HepG2 (cell line): Measurements from ENCODE around the gene DNM1. TPM values are rescaled to one million over a fixed set of nuclear protein-coding genes. Genes with fewer than 3 reads are reported as not detected.

Source experiments
- DNMT3B ChIP-seq: conservative IDR thresholded peaks from 2 replicates; pipeline ENCODE4 v1.6.1; 2016; ENCODE audit warnings: missing biosample characterization, control low read depth
- ELF1 ChIP-seq: sonication (generic); formaldehyde crosslinking; IDR thresholded peaks from 2 replicates; pipeline ENCODE4 v1.4.0; 2020; ENCODE audit warnings: missing genetic modification reagents
- ELF4 ChIP-seq: sonication (generic); formaldehyde crosslinking; IDR thresholded peaks from 2 replicates; pipeline ENCODE4 v1.5.0; 2020; ENCODE audit warnings: missing genetic modification reagents, mild to moderate bottlenecking, moderate library complexity, borderline replicate concordance
- KDM3A ChIP-seq: IDR thresholded peaks from 2 replicates; pipeline ENCODE4 v1.6.1; 2018; ENCODE audit warnings: low read depth, missing compliant biosample characterization
- NFATC3 ChIP-seq: sonication (generic); formaldehyde crosslinking; IDR thresholded peaks from 2 replicates; pipeline ENCODE4 v1.5.1; 2020; ENCODE audit warnings: mild to moderate bottlenecking, missing genetic modification reagents
- REPIN1 ChIP-seq: sonication (generic); formaldehyde crosslinking; IDR thresholded peaks from 2 replicates; pipeline ENCODE4 v1.8.0; 2022; ENCODE audit warnings: missing genetic modification reagents, low read depth, mild to moderate bottlenecking, borderline replicate concordance
- SP2 ChIP-seq: sonication (generic); formaldehyde crosslinking; IDR thresholded peaks from 2 replicates; pipeline ENCODE4 v1.5.1; 2020; ENCODE audit warnings: mild to moderate bottlenecking, missing genetic modification reagents
- TGIF2 ChIP-seq: IDR thresholded peaks from 2 replicates; pipeline ENCODE4 v1.6.1; 2016; ENCODE audit warnings: control low read depth, missing compliant biosample characterization
- ZFP1 ChIP-seq: IDR thresholded peaks from 2 replicates; pipeline ENCODE4 v1.6.1; 2016
- ZFP41 ChIP-seq: sonication (generic); formaldehyde crosslinking; IDR thresholded peaks from 2 replicates; pipeline ENCODE4 v1.4.0; 2020; ENCODE audit warnings: mild to moderate bottlenecking, missing genetic modification reagents, borderline replicate concordance
- ZNF75D ChIP-seq: sonication (generic); formaldehyde crosslinking; IDR thresholded peaks from 2 replicates; pipeline ENCODE4 v1.8.1; 2023; ENCODE audit warnings: missing genetic modification reagents, mild to moderate bottlenecking, borderline replicate concordance
- polyA plus RNA-seq, 8 experiments: library from polyadenylated mRNA; depleted of rRNA in 3 of 8; stranded (reverse) in 7 of 8; unstranded in 1 of 8; fragments of >200 nt; fragmentation: Illumina TruSeq in 4 of 8; extraction: Trizol in 4 of 8; gene quantifications; 2 replicates each; pipeline versions ENCODE4 v1.2.1 to v1.2.3, GENCODE V29; 2011 to 2016; ENCODE audit warnings: low read depth in 4 of 8, missing spikeins in 1 of 8, mixed read lengths in 1 of 8; ENCODE audit not compliant: insufficient read depth in 1 of 8
- total RNA-seq, 5 experiments: library from RNA; depleted of rRNA; stranded (reverse); fragments of >200 nt; fragmentation: Illumina TruSeq; extraction: Trizol; gene quantifications; 2 replicates each; pipeline ENCODE4 v1.2.3, GENCODE V29; 2016; ENCODE audit warnings: low read depth in 1 of 5
- TF ChIP-seq, protein P1 (sequence below): sonication (generic); formaldehyde crosslinking; IDR thresholded peaks from 2 replicates; pipeline ENCODE4 v1.4.0; 2020; ENCODE audit warnings: missing genetic modification reagents, mild to moderate bottlenecking, borderline replicate concordance
- TF ChIP-seq, protein P2 (sequence below), 2 experiments: fragments of 450-650 bp in 1 of 2; sonication (generic) in 1 of 2; formaldehyde crosslinking; IDR thresholded peaks; 2 replicates each; pipeline versions ENCODE4 v1.5.0 to v1.8.0; 2020 to 2022; ENCODE audit warnings: mild to moderate bottlenecking in 1 of 2, missing genetic modification reagents in 1 of 2
- TF ChIP-seq, protein P3 (sequence below): sonication (generic); IDR thresholded peaks from 2 replicates; pipeline ENCODE4 v1.6.1; 2016; ENCODE audit warnings: low read depth, borderline replicate concordance
- TF ChIP-seq, protein P4 (sequence below): sonication (generic); formaldehyde crosslinking; IDR thresholded peaks from 2 replicates; pipeline ENCODE4 v1.5.0; 2020; ENCODE audit warnings: mild to moderate bottlenecking, missing genetic modification reagents

DNM1 gene
- total and polyA plus RNA-seq, 2 of the 13 experiments (the other 11 are each of a cell fraction or from before 2014, with no cell fraction given): 0.13 to 0.58 TPM

DNA sequence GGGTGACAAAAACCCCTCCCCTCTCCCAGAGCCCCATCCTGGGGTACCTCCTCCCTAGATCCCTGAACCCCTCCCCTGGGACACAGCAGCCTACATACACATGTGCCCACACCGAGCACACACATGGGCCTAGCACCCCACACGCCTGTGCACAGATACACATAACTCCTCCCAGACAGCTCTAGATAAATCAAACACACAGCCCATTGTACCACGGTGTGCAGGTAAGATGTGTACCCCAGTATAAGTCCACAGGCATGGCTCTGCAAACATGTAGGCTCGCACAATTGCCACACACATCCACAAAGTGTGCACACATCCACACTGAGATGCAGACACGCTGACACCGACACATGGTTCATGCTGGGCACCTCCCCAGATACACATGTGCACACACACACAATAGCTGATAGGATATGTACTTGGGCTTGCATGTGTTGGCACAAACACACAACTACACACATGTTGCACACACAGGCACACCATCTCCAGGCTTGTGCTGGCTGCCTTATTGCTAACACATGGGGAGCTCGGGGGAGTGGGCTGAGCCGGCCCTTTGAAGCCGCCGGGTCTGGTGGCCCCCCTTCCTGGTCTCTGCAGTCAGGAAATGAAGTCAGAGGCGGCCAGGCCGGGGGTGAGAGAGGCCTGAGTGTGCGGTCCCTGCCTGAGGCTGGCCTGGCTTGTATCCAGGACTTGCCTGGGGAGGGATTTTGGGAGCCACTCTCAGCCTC is 42.4 kb downstream of the DNM1 start (continued):
- TF ChIP-seq, protein P1, sequence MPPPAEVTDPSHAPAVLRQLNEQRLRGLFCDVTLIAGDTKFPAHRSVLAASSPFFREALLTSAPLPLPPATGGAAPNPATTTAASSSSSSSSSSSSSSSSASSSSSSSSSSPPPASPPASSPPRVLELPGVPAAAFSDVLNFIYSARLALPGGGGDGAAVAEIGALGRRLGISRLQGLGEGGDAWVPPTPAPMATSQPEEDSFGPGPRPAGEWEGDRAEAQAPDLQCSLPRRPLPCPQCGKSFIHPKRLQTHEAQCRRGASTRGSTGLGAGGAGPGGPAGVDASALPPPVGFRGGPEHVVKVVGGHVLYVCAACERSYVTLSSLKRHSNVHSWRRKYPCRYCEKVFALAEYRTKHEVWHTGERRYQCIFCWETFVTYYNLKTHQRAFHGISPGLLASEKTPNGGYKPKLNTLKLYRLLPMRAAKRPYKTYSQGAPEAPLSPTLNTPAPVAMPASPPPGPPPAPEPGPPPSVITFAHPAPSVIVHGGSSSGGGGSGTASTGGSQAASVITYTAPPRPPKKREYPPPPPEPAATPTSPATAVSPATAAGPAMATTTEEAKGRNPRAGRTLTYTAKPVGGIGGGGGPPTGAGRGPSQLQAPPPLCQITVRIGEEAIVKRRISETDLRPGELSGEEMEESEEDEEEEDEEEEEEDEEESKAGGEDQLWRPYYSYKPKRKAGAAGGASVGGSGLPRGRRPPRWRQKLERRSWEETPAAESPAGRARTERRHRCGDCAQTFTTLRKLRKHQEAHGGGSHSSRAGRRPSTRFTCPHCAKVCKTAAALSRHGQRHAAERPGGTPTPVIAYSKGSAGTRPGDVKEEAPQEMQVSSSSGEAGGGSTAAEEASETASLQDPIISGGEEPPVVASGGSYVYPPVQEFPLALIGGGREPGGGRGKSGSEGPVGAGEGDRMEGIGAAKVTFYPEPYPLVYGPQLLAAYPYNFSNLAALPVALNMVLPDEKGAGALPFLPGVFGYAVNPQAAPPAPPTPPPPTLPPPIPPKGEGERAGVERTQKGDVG (CRISPR knock-in tag): peak; percentile 55; the same call in 1 of the 2 replicates
- TF ChIP-seq, protein P2, sequence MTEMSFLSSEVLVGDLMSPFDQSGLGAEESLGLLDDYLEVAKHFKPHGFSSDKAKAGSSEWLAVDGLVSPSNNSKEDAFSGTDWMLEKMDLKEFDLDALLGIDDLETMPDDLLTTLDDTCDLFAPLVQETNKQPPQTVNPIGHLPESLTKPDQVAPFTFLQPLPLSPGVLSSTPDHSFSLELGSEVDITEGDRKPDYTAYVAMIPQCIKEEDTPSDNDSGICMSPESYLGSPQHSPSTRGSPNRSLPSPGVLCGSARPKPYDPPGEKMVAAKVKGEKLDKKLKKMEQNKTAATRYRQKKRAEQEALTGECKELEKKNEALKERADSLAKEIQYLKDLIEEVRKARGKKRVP (CRISPR knock-in tag; IDR thresholded peaks at IDR 0.05): 0 out of 4 replicates have a peak, but pooled peaks of 1 of the 2 experiments have one; percentile 22
- TF ChIP-seq KDM3A (CRISPR knock-in tag) (no peak), ZFP1 (CRISPR knock-in tag) (no peak), TGIF2 (0 out of 2 replicates have a peak, but pooled peaks have one; percentile 30), ZNF75D (no peak), ZFP41 (CRISPR knock-in tag) (peak; percentile 45; the same call in 1 of the 2 replicates), ELF4 (CRISPR knock-in tag) (0 out of 2 replicates have a peak, but pooled peaks have one; percentile 39), SP2 (no peak), NFATC3 (CRISPR knock-in tag) (no peak), DNMT3B (CRISPR knock-in tag) (0 out of 2 replicates have a peak, but pooled peaks have one; percentile 56), ELF1 (CRISPR knock-in tag) (peak; percentile 73), REPIN1 (CRISPR knock-in tag) (no peak)
- TF ChIP-seq, protein P3, sequence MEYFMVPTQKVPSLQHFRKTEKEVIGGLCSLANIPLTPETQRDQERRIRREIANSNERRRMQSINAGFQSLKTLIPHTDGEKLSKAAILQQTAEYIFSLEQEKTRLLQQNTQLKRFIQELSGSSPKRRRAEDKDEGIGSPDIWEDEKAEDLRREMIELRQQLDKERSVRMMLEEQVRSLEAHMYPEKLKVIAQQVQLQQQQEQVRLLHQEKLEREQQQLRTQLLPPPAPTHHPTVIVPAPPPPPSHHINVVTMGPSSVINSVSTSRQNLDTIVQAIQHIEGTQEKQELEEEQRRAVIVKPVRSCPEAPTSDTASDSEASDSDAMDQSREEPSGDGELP: peak; percentile 11; the same call in 1 of the 2 replicates
- TF ChIP-seq, protein P4, sequence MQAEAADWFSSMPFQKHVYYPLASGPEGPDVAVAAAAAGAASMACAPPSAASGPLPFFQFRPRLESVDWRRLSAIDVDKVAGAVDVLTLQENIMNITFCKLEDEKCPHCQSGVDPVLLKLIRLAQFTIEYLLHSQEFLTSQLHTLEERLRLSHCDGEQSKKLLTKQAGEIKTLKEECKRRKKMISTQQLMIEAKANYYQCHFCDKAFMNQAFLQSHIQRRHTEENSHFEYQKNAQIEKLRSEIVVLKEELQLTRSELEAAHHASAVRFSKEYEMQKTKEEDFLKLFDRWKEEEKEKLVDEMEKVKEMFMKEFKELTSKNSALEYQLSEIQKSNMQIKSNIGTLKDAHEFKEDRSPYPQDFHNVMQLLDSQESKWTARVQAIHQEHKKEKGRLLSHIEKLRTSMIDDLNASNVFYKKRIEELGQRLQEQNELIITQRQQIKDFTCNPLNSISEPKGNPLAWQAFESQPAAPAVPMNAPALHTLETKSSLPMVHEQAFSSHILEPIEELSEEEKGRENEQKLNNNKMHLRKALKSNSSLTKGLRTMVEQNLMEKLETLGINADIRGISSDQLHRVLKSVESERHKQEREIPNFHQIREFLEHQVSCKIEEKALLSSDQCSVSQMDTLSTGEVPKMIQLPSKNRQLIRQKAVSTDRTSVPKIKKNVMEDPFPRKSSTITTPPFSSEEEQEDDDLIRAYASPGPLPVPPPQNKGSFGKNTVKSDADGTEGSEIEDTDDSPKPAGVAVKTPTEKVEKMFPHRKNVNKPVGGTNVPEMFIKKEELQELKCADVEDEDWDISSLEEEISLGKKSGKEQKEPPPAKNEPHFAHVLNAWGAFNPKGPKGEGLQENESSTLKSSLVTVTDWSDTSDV: no peak
